GM21447 (cell line): Measurements from ENCODE around the gene ITGB2.

Experiments
- ATAC-seq: cut with Tn5 transposase; IDR thresholded peaks from one replicate; pipeline ENCODE4 v1.9.1; 2021; ENCODE audit not compliant: unreplicated experiment

Gene ITGB2

DNA sequence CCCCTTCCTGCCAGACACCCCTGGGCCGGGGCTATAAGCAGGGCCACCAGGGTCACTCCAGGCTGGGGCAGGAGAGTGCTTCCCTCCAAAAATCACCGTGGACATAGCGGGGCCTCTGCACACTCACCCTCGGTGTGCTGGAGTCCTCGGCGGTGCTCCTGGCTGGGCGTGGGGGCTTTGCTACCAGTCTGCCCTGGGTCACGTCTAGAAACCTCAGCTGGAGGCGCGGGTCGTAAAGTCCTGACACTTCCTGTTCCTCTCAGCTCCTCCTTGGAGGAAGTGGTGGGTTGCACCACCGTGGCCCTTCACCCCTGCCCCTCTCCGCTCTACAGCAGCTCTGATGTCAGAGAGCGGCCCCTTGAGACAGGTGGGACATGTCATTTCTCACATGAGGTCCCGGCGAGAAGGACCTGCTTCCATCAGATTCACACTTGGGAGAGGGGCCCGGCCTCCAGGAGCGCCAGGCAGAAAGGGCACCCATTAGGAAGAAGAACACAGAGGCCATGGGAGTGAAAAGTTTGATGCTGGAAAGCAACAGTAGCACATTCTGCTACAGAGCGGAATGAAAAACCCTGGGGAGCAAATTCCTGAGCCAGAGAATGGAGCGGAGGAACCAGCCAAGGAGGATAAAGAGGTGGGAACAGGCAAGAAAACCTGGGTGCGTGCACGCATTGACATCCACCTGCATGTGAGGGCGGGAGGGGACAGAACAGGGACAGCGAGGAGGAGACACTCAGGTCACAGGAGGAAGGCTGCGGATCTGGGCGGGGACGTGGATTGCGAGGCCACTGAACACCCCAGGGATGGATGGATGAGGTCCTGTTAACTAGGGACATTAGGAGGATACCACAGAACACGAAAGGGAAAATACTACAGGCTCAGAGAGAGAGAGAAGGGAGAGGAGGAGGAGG is at the start of gene ITGB2:
Gene ITGB2 (minus strand): TSS at position 206 of the 911 bp plus-strand sequence. CDS start 10,117 bp downstream, outside the sequence.
- peak; percentile 70 for ATAC-seq

DNA sequence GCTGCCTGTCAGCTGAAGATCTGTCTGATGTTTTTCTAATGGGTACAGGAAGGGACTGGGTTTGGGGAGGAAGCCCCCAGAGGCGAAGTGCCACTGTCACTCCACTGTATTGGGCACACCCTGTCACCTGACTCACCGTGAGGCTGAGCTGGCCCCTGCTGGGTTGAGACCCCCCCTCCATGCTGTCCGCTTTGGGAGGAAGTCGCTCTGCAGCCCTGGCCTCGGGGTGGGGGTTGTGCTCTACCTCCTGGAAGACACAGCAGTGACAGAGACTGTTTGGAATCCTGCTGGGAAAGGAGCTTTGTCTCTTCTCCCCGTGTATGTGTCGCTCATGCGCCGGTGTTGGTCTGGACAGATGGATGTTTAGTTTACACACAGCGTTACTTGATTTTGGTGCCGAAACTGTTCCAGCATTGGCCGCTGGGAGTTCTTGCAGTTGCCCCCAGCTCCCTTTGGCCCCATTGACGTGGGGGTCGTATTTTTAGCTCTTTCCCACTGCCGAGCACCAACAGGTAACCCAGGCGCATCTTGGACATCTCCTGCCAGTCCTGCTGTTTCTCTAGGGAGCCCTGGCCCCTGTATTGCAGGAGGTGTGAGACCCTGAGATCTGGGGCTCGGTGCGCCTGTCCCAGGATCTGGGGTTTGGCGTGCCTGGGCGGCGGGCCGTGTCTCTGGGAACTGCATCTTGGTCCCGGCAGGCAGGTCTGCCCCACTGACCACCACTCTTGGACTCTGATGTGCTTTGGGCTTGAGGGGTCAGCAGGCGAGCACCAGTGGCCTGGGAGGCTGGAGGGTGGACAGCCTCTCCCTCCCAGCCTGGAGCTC is 49.4 kb upstream of the ITGB2 start:
- no peak for ATAC-seq

DNA sequence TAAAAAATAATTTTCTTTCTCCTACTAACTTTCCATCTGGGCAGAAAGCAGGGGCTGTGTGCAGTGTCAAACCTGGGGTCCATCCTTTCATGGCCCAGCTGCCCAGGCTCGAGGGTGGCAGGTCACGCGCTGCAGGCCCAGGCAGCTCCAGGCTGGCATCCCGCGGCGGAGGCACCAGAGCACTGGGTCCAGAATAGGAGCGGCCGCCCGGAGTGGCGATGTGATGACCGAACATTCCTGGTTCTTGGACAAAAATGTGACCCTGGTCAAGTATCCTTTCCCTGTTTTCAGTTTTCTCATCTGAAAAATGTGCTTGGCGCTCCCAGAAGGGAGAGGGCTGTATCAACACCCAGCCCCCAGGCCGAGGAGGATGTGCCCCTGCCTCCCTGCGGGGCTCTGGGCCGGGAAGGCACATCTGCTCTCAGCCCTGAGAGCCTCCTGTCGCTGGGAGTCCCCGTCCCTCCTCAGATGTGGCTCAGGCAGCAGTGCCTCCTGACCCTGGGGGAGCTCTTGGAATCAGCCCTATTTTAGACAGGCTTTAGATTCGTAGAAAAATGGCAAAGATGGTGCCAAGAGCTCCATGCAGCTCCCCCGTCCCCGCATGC is 48.5 kb upstream of the ITGB2 start:
- no peak for ATAC-seq

DNA sequence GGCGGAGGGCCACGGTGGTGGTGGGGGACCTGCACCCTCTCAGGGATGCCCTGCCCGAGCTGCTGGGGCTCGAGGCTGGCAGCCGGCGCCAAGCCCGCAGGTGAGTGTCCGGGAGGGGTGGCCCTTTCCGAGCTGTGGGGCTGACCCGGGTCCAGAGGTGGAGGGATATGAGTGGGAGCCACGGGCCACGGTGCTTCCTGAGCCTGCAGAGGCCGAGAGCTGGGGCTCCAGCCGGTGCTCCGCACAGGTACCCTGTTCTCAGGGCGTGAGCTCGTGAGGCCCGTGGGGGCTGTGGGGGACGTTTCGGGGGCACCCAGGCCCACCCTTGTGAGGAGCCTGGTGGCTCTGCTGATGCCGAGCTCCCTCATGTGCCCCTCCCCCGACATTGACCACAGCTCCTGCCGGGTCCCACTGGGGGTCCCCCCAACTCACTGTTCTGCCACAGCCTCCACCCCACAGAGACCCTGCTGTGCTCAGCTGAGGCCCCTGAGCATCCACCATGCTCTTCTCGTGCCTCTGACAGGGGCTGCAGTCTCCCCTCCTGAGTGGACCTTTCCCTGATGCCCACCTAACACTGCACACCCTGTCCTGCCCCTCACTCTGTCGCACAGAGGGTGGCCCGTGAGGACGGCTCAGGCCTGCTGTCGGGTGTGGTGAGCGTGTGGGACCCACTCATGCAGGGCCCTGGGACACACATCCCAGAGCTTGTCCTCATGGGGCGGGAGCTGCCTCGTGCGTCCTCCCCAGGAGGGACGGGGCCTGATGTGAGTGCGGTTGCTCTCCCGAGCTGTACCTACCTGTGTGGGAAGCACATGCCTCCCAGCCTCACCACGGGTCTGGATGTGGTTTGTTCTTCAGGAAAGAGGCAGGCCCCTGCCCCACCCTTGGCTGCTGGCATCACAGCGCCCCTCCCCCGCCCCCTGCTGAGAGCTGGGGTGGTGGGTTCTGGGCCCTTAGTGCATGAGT is 46.7 kb upstream of the ITGB2 start:
- no peak for ATAC-seq

DNA sequence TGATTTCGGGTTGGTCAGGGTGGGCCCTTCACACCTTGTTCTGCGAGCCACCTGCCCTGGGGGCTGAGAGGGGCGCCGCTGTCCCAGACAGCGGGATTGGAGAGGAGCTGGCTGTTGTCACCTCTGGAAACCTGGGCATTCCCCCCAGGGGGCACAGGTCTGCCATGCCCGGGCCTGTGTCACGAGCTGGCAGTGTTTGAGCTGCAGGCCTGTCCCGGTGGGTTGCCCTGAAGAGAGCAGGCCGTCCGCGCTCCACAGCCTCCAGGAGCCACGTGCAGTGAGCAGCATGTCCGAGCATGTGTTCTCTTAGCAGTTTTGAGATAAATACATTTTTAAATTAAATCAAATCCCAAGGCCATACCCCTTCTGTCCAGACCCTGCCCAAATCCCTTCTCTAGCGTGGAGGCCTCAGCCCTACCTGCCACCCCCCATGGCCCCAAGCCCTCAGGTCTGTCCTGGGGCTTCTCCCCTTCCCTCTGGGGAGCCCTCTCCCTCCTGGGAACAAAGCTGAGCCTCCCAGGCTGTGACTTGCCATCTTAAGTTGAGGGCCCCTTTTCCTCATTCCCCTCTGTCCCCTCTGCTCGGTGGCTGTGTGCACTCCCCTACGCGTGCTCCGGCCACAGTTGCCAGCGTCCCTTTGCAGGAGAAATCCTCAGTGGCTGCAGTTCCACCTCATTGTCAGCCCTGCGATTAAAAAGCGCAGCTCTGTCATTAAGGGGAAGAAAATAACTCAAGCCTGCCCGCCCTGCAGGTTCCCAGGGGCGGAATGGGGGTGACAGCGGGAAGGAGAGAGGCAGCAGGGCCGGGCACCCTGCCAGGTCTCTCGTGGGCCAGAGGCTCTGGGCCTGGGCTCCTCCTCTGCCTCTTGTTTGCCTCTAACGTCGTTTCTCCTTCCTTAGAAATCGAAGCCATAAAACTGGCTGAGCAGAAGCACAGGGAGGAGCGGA is 45.7 kb upstream of the ITGB2 start:
- no peak for ATAC-seq

DNA sequence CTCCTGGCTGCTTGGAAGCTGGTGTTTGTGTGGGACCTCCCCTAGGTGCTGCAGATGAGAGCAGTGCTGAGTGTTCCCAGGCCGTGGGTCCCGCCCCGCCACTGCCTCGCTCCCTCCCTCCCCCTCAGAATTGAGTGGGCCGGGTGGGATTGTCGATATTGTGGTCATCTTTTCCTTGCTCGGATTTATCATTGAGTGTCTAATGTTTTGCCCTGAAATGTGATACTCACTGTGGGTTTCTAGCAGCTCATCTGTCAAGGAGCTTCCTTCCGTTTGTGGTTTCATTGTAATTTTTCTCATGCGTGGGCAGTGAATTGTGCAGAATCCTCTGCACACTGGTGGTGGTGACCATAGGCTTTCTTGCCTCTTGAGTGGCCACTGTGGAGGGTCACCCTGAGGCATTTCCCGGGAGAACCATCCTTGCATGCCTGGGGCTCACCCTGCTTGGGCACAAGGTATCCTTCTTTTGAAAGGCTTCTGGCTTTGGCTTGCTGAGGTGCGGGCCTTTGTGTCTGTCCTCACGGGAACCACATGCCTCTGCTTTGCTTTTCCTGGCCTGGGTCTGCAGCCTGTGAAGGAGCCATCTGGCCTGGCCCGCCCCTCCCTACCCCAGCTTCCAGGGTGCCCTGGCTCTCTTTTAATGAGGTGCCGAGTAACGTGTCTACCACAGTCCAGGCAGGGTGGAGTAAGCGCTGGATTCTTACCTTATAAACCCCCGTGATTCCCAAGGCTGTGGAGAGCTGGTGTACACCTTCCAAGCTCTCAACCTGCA is 44.7 kb upstream of the ITGB2 start:
- no peak for ATAC-seq

DNA sequence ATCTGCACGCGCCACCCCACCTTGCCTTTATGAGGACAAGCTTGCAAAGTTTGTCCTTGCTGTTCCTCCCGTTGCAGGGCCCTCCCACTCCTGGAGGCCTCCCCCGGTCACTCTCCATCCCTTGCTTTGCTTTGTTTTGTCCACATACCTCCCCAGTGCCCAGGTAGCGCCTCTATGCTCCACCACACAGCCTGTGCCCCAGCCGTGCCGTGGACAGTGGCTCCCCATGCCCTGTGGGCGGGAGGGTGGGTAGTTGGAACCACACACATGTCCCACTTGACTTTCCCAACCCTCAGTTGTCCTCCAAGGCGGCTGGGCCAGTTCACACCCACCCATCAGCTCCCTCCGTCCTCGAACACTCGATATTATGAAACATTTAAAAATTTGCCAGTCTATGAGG is 43.7 kb upstream of the ITGB2 start:
- no peak for ATAC-seq

DNA sequence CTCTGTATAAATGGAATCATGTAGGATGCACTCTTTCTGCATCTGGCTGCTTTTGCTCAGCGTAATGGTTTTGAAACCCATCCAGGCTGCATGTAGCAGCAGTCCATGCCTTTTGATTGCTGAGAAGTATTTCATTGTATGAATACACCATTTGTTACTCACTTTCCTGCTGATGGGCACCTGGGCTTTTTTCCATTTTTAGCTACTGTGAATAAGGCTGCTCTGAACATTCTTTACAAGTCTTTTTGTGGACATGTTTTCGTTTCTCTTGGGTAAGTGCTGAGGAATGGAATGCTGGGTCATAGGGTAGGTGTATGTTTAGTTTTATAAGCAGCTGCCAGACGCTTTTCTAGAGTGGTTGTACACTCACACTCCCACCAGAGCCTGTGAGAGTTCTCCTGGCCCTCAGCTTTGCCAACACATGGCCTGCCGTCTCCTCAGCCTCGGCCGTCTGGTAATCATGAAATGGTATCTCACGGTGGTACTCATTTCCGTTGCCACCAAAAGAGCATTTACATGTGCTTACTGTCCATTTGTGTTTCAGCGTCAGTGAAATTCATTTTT is 41.8 kb upstream of the ITGB2 start:
- ATAC-seq = no peak

DNA sequence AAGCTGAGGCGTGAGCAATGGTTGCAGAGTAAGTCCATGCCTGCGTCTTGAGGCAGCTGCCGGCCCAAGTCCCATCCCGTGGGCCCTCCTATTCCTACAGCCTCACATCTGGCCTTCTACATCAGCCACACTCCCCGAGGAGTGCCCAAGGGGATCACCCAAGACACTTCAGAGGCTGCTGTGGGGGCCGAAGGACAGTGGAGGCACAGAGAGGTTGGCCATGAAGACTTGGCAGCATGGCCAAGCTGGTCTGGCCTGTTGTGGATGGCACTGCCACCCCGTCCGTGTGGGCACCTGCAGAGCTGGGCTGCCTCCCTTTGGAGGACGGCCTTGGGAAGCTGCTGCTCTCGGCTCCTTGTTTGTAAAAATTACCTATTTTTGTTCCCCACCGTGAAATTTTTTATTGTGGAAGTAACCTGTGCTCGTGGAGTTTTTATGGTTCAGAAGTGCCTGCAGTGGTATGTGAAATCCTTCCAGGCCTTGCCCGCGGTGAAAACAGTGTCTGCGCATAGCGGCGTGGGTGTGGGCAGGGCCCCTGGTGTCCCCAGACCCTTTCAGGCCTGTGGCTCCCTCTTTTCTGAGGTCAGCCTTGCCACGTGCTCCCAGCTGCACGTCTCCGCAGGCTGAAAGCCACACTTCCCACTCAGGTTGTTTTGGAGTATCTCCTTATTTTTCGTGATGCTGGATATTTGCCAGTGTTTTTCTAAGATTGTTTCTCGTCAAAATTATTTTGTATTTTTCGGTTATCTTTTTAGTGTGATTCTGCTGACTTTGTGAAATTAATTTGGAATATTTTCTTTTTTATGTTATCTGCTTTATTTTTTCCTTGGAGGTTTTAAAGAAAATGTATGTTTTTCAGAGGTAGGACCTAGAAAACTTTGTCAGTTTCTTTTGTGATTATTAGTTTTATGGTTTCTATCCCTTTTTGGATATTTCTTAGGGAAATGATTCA is 39.7 kb upstream of the ITGB2 start:
- ATAC-seq = no peak

DNA sequence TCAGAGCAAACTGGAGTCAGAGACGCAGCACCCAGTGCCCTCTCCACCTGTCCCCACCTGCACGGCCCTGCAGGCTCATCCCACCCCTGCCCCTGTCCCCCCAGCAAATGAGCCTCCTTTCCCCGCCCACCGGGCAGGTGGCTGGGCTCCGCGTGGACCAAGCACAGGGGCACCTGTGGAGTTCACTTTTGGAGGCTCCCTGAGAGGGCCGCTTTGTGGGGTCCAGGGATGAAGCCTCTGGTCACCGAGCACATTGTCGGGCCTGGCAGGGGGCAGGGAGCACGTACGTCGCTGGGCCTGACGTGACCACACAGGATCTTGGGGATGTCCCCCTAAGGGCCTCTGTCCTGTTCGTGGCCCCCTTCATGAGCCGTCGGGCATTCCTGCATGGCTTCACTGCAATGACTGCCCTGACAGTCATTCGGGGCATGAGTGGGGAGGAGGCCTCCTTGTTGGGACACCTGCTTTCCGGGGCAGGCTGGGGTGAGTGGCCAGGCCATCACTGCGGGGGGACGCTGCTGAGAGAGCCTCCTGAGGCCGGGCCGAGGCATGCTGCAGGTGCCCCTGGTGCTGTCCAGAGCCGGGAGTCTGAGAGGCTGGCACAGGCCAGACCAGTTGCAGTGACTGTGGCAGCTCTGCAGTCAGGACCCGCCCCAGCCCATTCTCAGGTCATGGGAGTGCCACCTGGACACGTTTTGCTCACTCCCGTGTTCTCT is 38.8 kb upstream of the ITGB2 start:
- ATAC-seq = no peak

DNA sequence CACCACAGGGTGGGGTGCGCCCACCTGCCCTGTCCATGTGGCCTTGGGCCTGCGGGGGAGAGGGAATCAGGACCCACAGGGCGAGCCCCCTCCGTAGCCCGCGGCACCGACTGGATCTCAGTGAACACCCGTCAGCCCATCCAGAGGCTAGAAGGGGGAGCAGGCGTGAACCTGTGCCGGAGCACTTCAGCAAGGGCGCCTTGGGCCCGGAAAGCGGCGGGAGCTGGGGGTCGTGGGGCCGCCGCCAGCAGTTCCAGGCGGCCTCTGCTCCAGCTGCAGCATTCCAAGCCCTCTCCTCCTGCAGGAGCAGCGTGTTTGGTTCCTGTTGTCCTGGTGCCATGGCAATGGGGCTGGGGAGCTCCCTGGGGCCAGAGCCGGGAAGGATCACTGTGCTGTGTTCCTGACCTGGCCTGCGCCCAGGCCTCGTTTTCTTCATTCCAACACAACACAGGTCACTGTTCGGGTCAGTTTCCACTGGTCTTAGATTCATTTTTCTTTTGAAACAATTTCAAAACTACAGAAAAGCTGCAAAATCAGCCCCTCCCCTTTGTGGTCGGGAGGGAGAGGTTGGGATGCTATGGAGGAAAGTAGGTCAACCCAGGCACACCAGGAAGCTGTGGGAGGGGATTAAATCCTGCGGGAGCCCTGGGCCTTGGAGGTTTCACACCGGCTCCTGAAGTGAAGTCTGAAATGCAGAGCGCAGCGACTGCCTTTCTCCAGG is 37.9 kb upstream of the ITGB2 start:
- ATAC-seq = no peak

DNA sequence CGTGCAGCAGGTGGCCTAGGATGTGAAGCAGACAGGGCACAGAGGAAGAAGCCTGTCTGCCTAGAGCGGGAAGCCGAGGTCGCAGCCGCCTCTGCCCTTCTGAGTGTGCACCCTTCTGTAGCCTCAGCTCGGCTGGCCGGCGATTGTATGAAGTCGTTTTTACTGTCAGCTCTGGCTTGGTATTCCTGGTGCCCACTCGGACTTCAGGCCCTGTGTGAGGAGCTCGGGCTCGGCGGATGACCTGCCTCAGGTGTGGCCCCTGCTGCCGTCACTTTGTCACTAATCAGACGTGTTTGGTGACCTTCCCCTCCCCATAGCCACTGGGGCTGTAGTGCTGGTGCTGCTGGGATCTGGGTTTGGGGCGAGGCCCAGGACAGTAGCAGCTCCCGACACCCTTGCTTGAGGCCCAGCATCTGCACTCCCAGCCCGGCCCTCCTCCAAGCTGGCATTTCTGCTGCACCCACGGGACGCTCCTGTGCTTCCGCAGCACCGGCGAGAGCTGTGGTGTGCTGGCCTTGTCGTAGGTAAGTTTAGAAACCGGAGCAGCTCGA is 37.3 kb upstream of the ITGB2 start:
- ATAC-seq = no peak

DNA sequence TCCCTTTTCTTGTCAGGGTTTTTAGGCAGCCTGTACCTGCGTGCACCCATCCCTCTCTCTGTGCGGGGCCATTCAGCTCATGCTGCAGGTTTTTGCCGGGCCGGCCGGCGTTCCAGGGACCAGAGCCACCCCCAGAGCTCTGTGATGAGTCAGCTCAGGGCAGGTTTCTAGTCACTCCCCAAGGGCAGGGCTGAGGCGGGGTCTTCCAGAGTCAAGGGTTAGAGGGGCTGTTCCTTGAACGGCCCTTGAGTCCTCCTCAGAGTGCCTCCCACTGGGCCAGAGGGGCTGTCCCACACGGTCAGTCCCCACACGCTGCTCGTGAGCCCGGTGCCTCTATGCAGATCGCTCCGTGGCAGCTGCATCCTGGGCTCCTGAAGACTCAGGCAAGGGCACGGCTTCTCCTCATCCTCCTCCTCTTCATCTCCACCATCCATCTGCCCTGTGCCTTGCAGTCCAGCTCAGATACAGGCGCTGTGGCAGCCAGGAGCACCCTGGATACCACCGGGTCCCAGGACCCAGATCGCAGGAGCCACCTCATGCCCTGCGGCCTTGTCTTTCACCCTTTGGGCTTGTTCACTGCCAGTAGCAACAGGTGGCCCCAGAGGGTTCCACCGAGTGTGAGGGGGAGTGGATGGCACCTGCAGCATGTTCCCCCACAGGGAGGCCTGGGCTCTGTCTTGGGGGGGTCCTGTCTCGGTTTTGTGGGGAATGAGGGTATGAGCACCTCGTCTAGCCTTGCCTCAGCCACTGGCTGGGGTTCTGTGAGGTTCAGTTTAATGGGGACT is 36.5 kb upstream of the ITGB2 start:
- ATAC-seq = no peak

DNA sequence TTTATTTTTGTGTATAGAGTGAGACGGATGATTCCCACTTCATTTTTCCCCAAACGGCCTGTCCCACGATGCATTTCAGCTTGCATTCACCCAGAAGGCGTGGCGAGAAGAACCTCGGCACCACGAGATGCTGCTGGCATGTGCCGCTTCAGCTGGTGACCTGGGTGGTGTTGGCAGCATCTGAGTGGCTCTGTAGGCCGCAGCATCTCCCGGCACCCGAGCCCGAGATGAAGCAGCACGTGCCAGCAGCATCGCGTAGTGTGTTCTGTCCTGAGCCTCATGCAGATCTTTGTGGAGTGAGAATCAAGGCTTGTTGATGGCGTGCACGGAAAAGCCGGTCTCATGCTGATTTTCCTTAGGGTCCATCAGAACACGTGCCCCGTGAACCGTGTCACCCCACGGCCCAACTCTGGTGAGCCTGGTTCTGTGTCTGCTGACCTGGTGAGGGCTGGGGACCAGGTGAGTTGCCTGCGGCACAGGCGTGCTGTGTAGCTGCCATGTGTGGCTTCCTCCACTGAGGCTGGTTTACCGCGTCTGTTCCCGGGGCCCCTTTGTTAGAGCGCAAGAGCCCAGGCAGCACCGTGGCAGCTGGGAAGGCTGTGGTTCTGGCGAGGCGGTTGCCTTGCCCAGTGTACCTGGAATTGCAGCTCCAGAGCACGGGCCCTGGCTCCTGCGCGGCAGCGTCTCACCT is 35.8 kb upstream of the ITGB2 start:
- no peak for ATAC-seq
